Tibial artery (tissue), 4 donors: Measurements from ENCODE around the gene CAPNS1.
"Not testable (repeated sequence)": the region's sequence is repeated elsewhere in the genome, so short reads cannot be mapped to it uniquely, and the experiment has no call there.

ENCODE experiments used
- DNase-seq, 2 donors: peaks; one replicate each; pipeline ENCODE4 v3.0.0-alpha.2; 2019
- H3K27ac ChIP-seq, 2 donors: fragments of 200-600 bp; sonication (generic) in 1 of 2; 1 replicate in 1 of 2; 2 replicates in 1 of 2; pipeline ENCODE4 v1.5.1; 2018 to 2019; ENCODE audit warnings: mild to moderate bottlenecking in 1 of 2
- H3K27me3 ChIP-seq, 2 donors: fragments of 200-600 bp; sonication (generic) in 1 of 2; one replicate each; pipeline versions ENCODE4 v1.5.1 to v1.6.0; 2016 to 2019
- H3K36me3 ChIP-seq, 3 donors: fragments of 200-600 bp; sonication (generic) in 2 of 3; one replicate each; pipeline ENCODE4 v1.5.1; 2016 to 2019; ENCODE audit warnings: mild to moderate bottlenecking in 2 of 3
- H3K4me1 ChIP-seq, 4 donors: fragments of 200-600 bp; sonication (generic) in 2 of 4; 1 replicate in 3 of 4; 2 replicates in 1 of 4; pipeline ENCODE4 v1.5.1; 2016 to 2019
- H3K4me3 ChIP-seq, 2 donors: fragments of 200-600 bp; sonication (generic) in 1 of 2; 1 replicate in 1 of 2; 2 replicates in 1 of 2; pipeline ENCODE4 v1.5.1; 2018 to 2019; ENCODE audit warnings: mild to moderate bottlenecking in 2 of 2
- H3K9me3 ChIP-seq, 3 donors: fragments of 200-600 bp; sonication (generic) in 1 of 3; one replicate each; pipeline ENCODE4 v1.5.1; 2016 to 2019
- intact Hi-C: fragments of 100-400 bp; cut with DNase I; formaldehyde crosslinking; loops from one replicate; pipeline ENCODE4 v1.15.0; 2023; ENCODE audit warnings: low total_unique reads
- TF ChIP-seq, protein P1 (sequence below), 2 experiments: fragments of 200-600 bp in 1 of 2; fragments of 450-650 bp in 1 of 2; IDR thresholded peaks; one replicate each; pipeline ENCODE4 v1.5.1; 2017 to 2019; ENCODE audit warnings: antibody characterized with exemption in 2 of 2, mild to moderate bottlenecking in 1 of 2, moderate library complexity in 1 of 2

The CAPNS1 gene

GRCh38 chr19:36172852-36173251 is 33.0 kb downstream of the CAPNS1 start:
- TF ChIP-seq, protein P1, sequence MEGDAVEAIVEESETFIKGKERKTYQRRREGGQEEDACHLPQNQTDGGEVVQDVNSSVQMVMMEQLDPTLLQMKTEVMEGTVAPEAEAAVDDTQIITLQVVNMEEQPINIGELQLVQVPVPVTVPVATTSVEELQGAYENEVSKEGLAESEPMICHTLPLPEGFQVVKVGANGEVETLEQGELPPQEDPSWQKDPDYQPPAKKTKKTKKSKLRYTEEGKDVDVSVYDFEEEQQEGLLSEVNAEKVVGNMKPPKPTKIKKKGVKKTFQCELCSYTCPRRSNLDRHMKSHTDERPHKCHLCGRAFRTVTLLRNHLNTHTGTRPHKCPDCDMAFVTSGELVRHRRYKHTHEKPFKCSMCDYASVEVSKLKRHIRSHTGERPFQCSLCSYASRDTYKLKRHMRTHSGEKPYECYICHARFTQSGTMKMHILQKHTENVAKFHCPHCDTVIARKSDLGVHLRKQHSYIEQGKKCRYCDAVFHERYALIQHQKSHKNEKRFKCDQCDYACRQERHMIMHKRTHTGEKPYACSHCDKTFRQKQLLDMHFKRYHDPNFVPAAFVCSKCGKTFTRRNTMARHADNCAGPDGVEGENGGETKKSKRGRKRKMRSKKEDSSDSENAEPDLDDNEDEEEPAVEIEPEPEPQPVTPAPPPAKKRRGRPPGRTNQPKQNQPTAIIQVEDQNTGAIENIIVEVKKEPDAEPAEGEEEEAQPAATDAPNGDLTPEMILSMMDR (IDR thresholded peaks at IDR 0.05) = no peak
- Histone ChIP-seq H3K4me1 (peaks cover 0 to 14% (median 1%) of the 10 kb centered on the region in 4 donors), H3K27me3 (no peaks in the 10 kb centered on the region), H3K9me3 (no peaks in the 10 kb centered on the region), H3K4me3 (no peak overlapping the region), H3K27ac (no peak overlapping the region), H3K36me3 (no peaks in the 10 kb centered on the region)
- intact Hi-C loops = no loop called here
- no peak for DNase-seq

DNA sequence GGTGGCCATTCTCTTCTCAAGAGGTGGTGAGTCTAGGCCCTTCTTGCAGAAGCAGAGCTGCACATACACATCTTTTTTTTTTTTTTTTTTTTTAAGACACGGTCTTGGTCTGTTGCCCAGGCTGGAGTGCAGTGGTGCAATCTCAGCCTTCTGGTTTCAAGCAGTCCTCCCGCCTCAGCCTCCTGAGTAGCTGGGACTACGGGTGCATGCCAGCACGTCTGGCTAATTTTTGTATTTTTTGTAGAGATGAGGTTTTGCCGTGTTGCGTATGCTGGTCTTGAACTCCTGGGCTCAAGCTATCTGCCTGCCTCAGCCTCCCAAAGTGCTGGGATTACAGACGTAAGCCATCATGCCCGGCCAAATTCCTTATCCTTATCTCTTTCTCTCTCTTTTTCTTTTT is 34.0 kb downstream of the CAPNS1 start:
- H3K4me3 ChIP-seq, H3K27me3 ChIP-seq, DNase-seq, intact Hi-C loops, H3K27ac ChIP-seq, H3K36me3 ChIP-seq, H3K9me3 ChIP-seq: not testable (repeated sequence)
- peaks cover 0 to 14% (median 1%) of the 10 kb centered on the region in 4 donors for H3K4me1 ChIP-seq

DNA sequence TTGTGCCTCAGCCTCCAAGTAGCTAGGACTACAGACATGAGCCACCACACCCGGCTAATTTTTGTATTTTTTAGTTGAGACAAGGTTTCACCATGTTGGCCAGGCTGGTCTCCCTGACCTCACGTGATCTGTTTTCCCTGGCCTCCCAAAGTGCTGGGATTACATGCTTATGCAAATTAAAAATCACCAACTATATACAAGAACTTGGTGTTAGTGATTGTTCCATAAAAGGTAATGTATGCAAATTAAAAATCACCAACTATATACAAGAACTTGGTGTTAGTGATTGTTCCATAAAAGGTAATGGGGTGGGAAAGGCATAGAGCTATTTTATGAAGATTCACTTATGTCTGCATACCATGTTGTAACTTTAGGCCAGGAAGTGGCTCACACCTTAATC is 39.2 kb downstream of the CAPNS1 start:
- H3K36me3 ChIP-seq = peaks cover 11 to 18% (median 16%) of the 10 kb centered on the region in 3 donors
- H3K4me1 ChIP-seq, DNase-seq, intact Hi-C loops, H3K27ac ChIP-seq, H3K4me3 ChIP-seq, H3K27me3 ChIP-seq, H3K9me3 ChIP-seq: not testable (repeated sequence)

DNA sequence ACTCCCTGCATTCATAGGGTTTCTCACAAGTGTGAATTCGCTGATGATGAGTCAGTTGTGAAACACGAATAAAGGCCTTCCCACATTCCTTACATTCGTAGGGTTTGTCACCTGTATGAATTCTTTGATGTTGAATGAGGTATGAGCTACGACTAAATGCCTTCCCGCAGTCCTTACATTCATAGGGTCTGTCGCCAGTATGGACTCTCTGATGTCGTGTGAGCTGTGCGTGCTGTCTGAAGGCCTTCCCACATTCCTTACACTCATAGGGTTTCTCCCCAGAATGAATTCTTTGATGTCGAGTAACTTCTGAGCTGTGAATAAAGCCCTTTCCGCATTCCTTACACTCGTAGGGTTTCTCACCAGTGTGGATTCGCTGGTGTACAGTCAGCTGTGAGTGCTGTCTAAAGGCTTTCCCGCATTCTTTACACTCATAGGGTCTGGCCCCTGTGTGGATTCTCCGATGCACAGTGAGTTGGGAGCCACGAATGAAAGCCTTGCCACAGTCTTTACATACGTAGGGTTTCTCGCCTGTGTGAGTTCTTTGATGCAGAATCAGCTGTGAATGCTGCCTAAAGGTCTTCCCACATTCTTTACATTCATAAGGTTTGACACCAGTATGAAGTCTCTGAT is 42.9 kb downstream of the CAPNS1 start:
- H3K9me3 ChIP-seq = no peaks in the 10 kb centered on the region
- no peak overlapping the region for H3K4me3 ChIP-seq
- no peak overlapping the region for H3K27ac ChIP-seq
- H3K36me3 ChIP-seq = peaks cover 11 to 18% (median 16%) of the 10 kb centered on the region in 3 donors
- TF ChIP-seq, protein P1 (IDR thresholded peaks at IDR 0.05) = no peak
- intact Hi-C loops = no loop called here
- no peaks in the 10 kb centered on the region for H3K4me1 ChIP-seq
- H3K27me3 ChIP-seq = no peaks in the 10 kb centered on the region
- no peak for DNase-seq

- intact Hi-C loops = no loop called here
- Histone ChIP-seq H3K27ac (no peak overlapping the region), H3K4me1 (no peaks in the 10 kb centered on the region), H3K27me3 (no peaks in the 10 kb centered on the region), H3K9me3 (no peaks in the 10 kb centered on the region), H3K4me3 (no peak overlapping the region), H3K36me3 (peaks cover 11 to 20% (median 16%) of the 10 kb centered on the region in 3 donors)
- TF ChIP-seq, protein P1 (IDR thresholded peaks at IDR 0.05) = no peak
- no peak for DNase-seq
Observed at GRCh38 chr19:36183245-36183628, 43.4 kb downstream of the CAPNS1 start.

- H3K9me3 ChIP-seq, H3K27ac ChIP-seq, DNase-seq, H3K27me3 ChIP-seq, H3K4me3 ChIP-seq, intact Hi-C loops, H3K4me1 ChIP-seq: not testable (repeated sequence)
- H3K36me3 ChIP-seq = peaks cover 11 to 21% (median 18%) of the 10 kb centered on the region in 3 donors
Observed at GRCh38 chr19:36186722-36187121, 46.9 kb downstream of the CAPNS1 start.

- intact Hi-C loops = no loop called here
- H3K4me1 ChIP-seq = no peaks in the 10 kb centered on the region
- H3K36me3 ChIP-seq = peaks cover 13 to 44% (median 27%) of the 10 kb centered on the region in 3 donors
- no peak for DNase-seq
- H3K9me3 ChIP-seq = no peaks in the 10 kb centered on the region
- TF ChIP-seq, protein P1 (IDR thresholded peaks at IDR 0.05) = no peak
- H3K27me3 ChIP-seq = no peaks in the 10 kb centered on the region
- H3K27ac ChIP-seq = no peak overlapping the region
- H3K4me3 ChIP-seq = no peak overlapping the region
Observed at GRCh38 chr19:36196249-36196648, 56.4 kb downstream of the CAPNS1 start.
